Adrenal gland (tissue), 12 donors: Measurements from ENCODE around the gene IGSF1. TPM values are rescaled to one million over a fixed set of nuclear protein-coding genes. Genes with fewer than 3 reads are reported as not detected.

Experiments
- DNase-seq, 7 donors: peaks; one replicate each; pipeline ENCODE4 v3.0.0-alpha.2; 2019 to 2020
- H3K27ac ChIP-seq, 5 donors: fragments of 200-600 bp; sonication (generic) in 4 of 5; 1 replicate in 3 of 5; 2 replicates in 2 of 5; pipeline versions ENCODE4 v1.5.1 to v1.8.0; 2016 to 2020; ENCODE audit warnings: mild to moderate bottlenecking in 1 of 5
- H3K27me3 ChIP-seq: fragments of 200-600 bp; 2 replicates; pipeline ENCODE4 v1.8.0; 2021
- H3K36me3 ChIP-seq, 2 donors: fragments of 200-600 bp; replicated peaks in 1 of 2; 1 replicate in 1 of 2; 2 replicates in 1 of 2; pipeline versions ENCODE4 v1.5.1 to v1.8.0; 2018 to 2022
- H3K4me1 ChIP-seq, 2 donors: fragments of 200-600 bp; replicated peaks in 1 of 2; 1 replicate in 1 of 2; 2 replicates in 1 of 2; pipeline versions ENCODE4 v1.5.1 to v1.8.0; 2018 to 2021
- H3K4me3 ChIP-seq, 4 donors: fragments of 200-600 bp; sonication (generic) in 3 of 4; one replicate each; pipeline ENCODE4 v1.5.1; 2016 to 2018
- H3K9me3 ChIP-seq, 3 donors: fragments of 200-600 bp; sonication (generic) in 1 of 3; replicated peaks in 1 of 3; 1 replicate in 2 of 3; 2 replicates in 1 of 3; pipeline versions ENCODE4 v1.5.1 to v1.8.0; 2016 to 2021
- POLR2A ChIP-seq, 2 donors: fragments of 450-650 bp; IDR thresholded peaks; one replicate each; pipeline ENCODE4 v1.6.1; 2017; ENCODE audit warnings: antibody characterized with exemption in 2 of 2, mild to moderate bottlenecking in 2 of 2, moderate library complexity in 1 of 2
- WGBS, 4 donors: extraction: QIAGEN DNeasy Blood & Tissue Kit in 2 of 4; methylation state at CpG; one replicate each; pipeline versions ENCODE4 v1.1.5 to v1.1.7; 2013 to 2017; 5-methylcytosine and 5-hydroxymethylcytosine counted together
- intact Hi-C, 2 donors: fragments of 100-400 bp; cut with DNase I; formaldehyde crosslinking; loops; one replicate each; pipeline versions ENCODE4 v1.14.1 to v1.15.0; 2022 to 2023
- polyA plus RNA-seq, 3 donors: library from polyadenylated mRNA; stranded (reverse); fragments of 200-250 nt in 2 of 3; fragments of 350-450 nt in 1 of 3; fragmentation: Illumina TruSeq in 1 of 3; extraction: RNeasy Lipid Tissue Mini Kit (QIAGEN cat#74804) in 1 of 3; gene quantifications; one replicate each; pipeline ENCODE4 v1.2.3, GENCODE V29; 2013 to 2014
- total RNA-seq, 9 donors: library from RNA; depleted of rRNA in 4 of 9; stranded (reverse); fragments of >200 nt in 4 of 9; fragments of 120-200 nt in 1 of 9; fragmentation: NEBNext Ultra II Directional in 1 of 9; extraction: Animal tissue kit (Norgen Biotek cat#: 25700) in 1 of 9; gene quantifications; one replicate each; pipeline versions ENCODE4 v1.1.0 to v1.2.4, GENCODE V29; 2013 to 2023
- TF ChIP-seq, protein P1 (sequence below), 6 experiments: fragments of 450-650 bp in 4 of 6; fragments of 200-600 bp in 2 of 6; sonication (generic) in 1 of 6; IDR thresholded peaks; 1 replicate in 5 of 6; 2 replicates in 1 of 6; pipeline versions ENCODE4 v1.5.1 to v1.8.0; 2016 to 2021; ENCODE audit warnings: antibody characterized with exemption in 6 of 6, mild to moderate bottlenecking in 2 of 6, moderate library complexity in 1 of 6
- donor health status: healthy with polysubstance abuse.
- donor health status: Bipolar disorder and iron deficiency.
- donor health status: DM: yes; HTN: yes; CAD: no.
- donor health status: DM: no; HTN: no; CAD: no.
- donor health status: DM: no; HTN: no; CAD: no.
- donor health status: DM: yes; HTN: yes; CAD: no.

The IGSF1 gene
- total and polyA plus RNA-seq, 12 donors = 0.19 to 19.8 (median 2.5) TPM

DNA sequence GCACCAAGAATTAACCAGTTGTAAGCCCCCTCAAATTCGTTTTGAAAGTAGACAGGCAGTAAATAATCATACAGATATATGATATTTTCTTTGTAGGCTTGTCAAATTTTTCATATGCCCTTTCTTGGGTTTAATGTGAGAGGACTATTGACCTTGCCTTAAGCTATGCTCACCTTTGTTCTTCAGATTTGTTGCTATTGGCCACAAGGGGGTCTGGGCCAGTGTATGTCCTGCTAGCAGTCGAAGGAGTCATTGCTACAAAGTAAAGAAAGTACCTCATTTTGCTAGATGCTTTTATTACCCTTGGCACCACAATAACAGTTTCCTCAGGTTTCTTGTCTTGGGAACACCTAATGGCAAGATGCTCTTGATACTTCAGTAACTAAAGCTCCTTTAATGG is 51.7 kb downstream of the IGSF1 start:
- no peak overlapping the region for H3K4me3 ChIP-seq
- H3K9me3 ChIP-seq = no peaks in the 10 kb centered on the region
- TF ChIP-seq, protein P1, sequence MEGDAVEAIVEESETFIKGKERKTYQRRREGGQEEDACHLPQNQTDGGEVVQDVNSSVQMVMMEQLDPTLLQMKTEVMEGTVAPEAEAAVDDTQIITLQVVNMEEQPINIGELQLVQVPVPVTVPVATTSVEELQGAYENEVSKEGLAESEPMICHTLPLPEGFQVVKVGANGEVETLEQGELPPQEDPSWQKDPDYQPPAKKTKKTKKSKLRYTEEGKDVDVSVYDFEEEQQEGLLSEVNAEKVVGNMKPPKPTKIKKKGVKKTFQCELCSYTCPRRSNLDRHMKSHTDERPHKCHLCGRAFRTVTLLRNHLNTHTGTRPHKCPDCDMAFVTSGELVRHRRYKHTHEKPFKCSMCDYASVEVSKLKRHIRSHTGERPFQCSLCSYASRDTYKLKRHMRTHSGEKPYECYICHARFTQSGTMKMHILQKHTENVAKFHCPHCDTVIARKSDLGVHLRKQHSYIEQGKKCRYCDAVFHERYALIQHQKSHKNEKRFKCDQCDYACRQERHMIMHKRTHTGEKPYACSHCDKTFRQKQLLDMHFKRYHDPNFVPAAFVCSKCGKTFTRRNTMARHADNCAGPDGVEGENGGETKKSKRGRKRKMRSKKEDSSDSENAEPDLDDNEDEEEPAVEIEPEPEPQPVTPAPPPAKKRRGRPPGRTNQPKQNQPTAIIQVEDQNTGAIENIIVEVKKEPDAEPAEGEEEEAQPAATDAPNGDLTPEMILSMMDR (IDR thresholded peaks at IDR 0.05) = no peak
- TF ChIP-seq POLR2A (IDR thresholded peaks at IDR 0.05) = no peak
- WGBS, 4 donors = 40 to 58% (median 44%) methylated on average over 2 of the region's 2 CpGs
- no peak overlapping the region for H3K27ac ChIP-seq
- DNase-seq = no peak
- H3K4me1 ChIP-seq = no peaks in the 10 kb centered on the region
- H3K36me3 ChIP-seq = no peaks in the 10 kb centered on the region
- H3K27me3 ChIP-seq = no peaks in the 10 kb centered on the region
- intact Hi-C loops = no loop called here

DNA sequence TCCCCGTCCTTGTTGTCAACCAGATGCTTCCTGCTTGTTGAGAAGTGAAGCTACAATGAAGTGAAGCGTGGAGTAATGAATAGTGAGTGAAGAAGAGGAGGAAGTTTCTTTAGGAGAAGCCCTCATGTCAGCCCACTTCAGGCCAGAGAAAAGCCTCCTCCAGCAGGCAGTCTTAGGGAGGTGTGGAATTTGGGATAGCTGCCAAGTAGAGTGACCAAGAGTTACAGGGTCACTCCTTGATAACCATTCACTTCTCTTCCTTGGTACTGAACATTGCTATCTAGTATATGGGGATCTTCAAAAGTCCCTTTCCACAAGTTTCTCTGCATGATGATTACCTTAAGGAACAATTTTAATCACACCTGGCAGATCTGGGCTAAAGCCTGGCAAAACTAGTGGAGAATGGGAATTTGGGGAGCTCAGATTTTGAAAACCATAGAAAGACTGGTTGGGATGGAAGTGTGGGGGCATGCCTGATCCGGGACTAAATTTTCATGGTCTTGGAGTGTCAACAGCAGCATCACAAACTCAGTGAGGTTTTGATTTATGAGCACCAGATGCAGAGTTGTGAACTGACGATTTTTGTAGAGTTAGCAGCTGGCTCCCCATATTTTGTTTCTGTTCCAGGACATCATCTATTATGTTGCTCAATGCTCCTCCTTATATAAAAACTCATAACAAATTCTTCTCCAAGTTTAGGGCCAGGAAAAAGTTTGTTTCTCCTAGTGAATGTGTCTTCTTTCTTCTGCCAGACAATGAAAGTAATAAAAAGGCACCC is 53.1 kb downstream of the IGSF1 start:
- Histone ChIP-seq H3K27ac (no peak overlapping the region), H3K9me3 (no peaks in the 10 kb centered on the region), H3K4me3 (no peak overlapping the region), H3K27me3 (no peaks in the 10 kb centered on the region), H3K36me3 (no peaks in the 10 kb centered on the region), H3K4me1 (no peaks in the 10 kb centered on the region)
- DNase-seq = no peak
- intact Hi-C loops = no loop called here
- no peak for TF ChIP-seq POLR2A (IDR thresholded peaks at IDR 0.05)
- TF ChIP-seq, protein P1 (IDR thresholded peaks at IDR 0.05) = no peak
- 45 to 62% (median 53%) methylated on average over 4 of the region's 4 CpGs for WGBS, 4 donors

GRCh38 chrX:131227608-131228007 is 61.5 kb downstream of the IGSF1 start:
- intact Hi-C loops = no loop called here
- WGBS, 4 donors = 53 to 82% (median 61%) methylated on average over 1 of the region's 1 CpG
- H3K27me3 ChIP-seq = peaks cover 22% of the 10 kb centered on the region
- TF ChIP-seq, protein P1 (IDR thresholded peaks at IDR 0.05) = no peak
- TF ChIP-seq POLR2A (IDR thresholded peaks at IDR 0.05) = no peak
- no peaks in the 10 kb centered on the region for H3K9me3 ChIP-seq
- H3K27ac ChIP-seq = no peak overlapping the region
- no peaks in the 10 kb centered on the region for H3K4me1 ChIP-seq
- H3K36me3 ChIP-seq = no peaks in the 10 kb centered on the region
- DNase-seq = no peak
- H3K4me3 ChIP-seq = no peak overlapping the region

DNA sequence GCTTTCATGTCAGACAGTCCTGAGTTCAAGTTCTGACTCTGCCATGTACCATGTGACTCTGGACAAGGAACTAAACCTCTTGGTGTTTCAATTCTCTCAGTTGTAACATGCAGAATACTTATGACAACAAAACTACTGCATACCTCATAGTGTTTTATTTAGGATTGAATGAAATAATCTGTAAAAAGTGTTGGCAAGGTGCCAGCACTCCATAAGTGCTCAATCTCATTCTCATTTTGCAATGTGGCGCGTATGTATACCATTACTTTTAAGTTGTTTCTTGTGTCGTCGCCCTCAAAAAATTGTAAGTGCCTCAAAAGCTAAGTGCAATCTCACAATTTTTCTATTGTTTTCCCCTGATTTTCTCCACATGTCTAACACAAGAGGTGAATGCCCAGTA is 62.5 kb downstream of the IGSF1 start:
- Histone ChIP-seq H3K36me3 (no peaks in the 10 kb centered on the region), H3K9me3 (no peaks in the 10 kb centered on the region), H3K27ac (no peak overlapping the region), H3K4me3 (no peak overlapping the region), H3K27me3 (peaks cover 22% of the 10 kb centered on the region), H3K4me1 (no peaks in the 10 kb centered on the region)
- intact Hi-C loops = no loop called here
- 86 to 92% (median 88%) methylated on average over 4 of the region's 4 CpGs for WGBS, 4 donors
- DNase-seq = no peak
- TF ChIP-seq POLR2A (IDR thresholded peaks at IDR 0.05) = no peak

DNA sequence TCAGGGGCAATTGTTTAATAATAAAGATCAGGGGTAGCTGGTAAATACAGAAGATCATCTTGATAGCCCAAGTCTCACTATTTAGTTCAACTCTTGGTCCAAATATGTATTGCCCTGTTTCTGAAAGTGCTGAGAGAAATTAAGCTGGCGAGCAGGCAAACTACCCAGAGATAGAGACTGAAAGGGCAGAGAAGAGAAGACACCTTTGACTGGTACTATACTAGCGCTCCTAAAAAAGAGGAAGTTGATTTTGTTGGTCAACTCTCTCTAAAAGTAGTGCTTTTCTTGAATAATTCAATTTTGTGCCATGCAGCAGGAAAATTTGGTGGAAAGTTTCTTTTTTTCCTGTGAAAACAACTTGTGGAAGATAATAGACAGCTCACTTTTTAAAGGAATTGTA is 64.0 kb downstream of the IGSF1 start:
- no peaks in the 10 kb centered on the region for H3K9me3 ChIP-seq
- no peaks in the 10 kb centered on the region for H3K4me1 ChIP-seq
- no peak overlapping the region for H3K27ac ChIP-seq
- no peak for DNase-seq
- WGBS, 4 donors = 60 to 79% (median 73%) methylated on average over 2 of the region's 2 CpGs
- H3K36me3 ChIP-seq = no peaks in the 10 kb centered on the region
- intact Hi-C loops = no loop called here
- TF ChIP-seq, protein P1 (IDR thresholded peaks at IDR 0.05) = no peak
- no peak for TF ChIP-seq POLR2A (IDR thresholded peaks at IDR 0.05)
- H3K4me3 ChIP-seq = no peak overlapping the region
- H3K27me3 ChIP-seq = peaks cover 26% of the 10 kb centered on the region
